GM19193 (cell line): ENCODE measurements around the gene SPTBN2.
A peak's percentile ranks its signal among the peaks of the same experiment; 100 is the strongest.

ENCODE experiments used
- POLR2A ChIP-seq: IDR thresholded peaks from 4 replicates; pipeline ENCODE4 v1.6.1; 2011; ENCODE audit not compliant: insufficient read depth, insufficient read length; ENCODE audit errors: extremely low read depth

The SPTBN2 gene

GRCh38 chr11:66646828-66647227 is 82.2 kb downstream of the SPTBN2 start:
- no peak for TF ChIP-seq POLR2A

DNA sequence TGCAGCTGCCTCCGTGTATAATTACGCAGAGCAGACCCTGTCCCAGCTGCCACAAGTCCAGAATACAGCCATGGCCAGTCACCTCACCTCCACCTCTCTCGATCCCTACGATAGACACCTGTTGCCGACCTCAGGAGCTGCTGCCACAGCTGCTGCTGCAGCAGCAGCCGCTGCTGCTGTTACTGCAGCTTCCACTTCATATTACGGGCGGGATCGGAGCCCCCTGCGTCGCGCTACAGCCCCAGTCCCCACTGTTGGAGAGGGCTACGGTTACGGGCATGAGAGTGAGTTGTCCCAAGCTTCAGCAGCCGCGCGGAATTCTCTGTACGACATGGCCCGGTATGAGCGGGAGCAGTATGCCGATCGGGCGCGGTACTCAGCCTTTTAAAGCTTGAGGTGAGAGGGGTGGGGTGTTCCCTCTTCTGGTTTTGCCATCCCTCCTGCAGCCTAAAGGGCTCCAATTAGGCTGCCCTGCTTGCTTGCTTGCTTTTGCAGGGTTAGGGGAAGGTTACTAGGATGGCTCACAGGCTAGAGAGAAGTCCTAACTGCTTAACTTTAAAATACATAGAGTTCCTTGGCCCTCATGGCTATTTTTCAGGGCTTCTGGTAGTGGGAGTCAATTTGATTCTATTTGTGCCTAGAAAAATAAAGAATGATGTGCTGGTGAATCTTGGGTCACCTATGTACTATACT is 85.1 kb downstream of the SPTBN2 start:
- no peak for TF ChIP-seq POLR2A

GRCh38 chr11:66641834-66642233 is 87.2 kb downstream of the SPTBN2 start:
- TF ChIP-seq POLR2A: no peak

DNA sequence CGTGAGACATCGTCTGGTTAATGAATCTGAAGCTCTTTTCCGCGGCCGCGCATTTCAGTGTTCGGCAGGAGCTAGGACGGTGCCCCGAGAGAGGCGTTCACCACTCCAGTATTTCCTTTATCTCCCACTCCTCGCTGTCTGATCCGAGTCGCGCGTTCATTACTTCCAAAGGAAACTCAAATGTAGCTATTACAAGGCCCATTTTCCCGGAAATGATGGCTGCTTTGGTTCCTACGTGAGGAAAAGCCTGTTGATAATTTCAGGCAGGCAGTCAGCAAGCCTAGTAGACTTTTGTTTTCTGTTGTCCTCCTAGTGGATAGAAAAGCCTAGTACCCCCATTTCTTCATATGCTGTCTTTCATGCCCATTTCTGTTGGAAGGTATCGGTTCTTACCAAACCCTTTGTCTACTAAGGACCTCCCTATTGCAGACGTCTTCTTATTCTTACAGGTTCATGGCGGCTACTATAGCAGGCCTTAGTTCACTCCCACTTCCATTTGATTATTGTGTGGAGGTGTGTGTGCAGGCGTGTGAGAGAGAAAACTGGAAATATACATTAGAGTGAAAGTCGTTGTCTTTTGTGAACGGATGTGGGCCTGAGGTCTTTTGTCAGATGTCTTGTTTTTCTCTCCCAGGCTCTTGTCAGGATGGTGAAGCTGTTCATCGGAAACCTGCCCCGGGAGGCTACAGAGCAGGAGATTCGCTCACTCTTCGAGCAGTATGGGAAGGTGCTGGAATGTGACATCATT is 89.8 kb downstream of the SPTBN2 start:
- TF ChIP-seq POLR2A: no peak

GRCh38 chr11:66638177-66639065 is 90.6 kb downstream of the SPTBN2 start, which contains the start of gene RBM4:
TSS of gene RBM4 (plus strand) at chr11:66638703. CDS start at chr11:66639712, 1,009 bp downstream.
- TF ChIP-seq POLR2A: peak; percentile 91

GRCh38 chr11:66637557-66638176 is 91.3 kb downstream of the SPTBN2 start:
- TF ChIP-seq POLR2A: no peak

DNA sequence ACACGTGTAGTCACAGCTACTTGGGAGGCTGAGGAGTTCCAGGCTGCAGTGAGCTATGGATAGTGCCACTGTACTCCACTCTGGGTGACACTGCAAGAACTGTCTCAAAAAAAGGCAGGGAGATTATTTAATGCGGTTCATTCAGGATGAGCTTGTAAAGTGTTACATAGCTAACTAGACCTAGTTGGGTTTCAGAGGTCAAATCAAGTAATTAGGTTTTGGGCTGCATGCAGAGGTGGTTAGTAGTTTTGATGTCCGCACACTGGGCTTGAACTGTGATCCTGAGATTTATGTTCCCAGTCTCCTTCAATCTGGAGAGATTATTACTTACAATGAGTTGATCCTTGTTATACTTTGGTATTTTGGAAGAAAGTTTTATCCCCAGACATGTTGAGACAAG is 92.6 kb downstream of the SPTBN2 start:
- TF ChIP-seq POLR2A: no peak
